Activated naive CD4-positive, alpha-beta T cell treated with anti-CD3 and anti-CD28 coated beads, Interleukin-2, amount 50 U/mL, for 24 hours (primary cell): Measurements from ENCODE around the gene DPEP2.

Experiments used
- H3K27ac Mint-ChIP-seq: one replicate; pipeline ENCODE4 v1.8.0; 2021; ENCODE audit warnings: mild to moderate bottlenecking, mixed read lengths
- H3K27me3 Mint-ChIP-seq: one replicate; pipeline ENCODE4 v1.8.0; 2021; ENCODE audit warnings: mixed read lengths
- H3K36me3 Mint-ChIP-seq: one replicate; pipeline ENCODE4 v1.8.0; 2021; ENCODE audit warnings: mixed read lengths
- H3K4me1 Mint-ChIP-seq: one replicate; pipeline ENCODE4 v1.8.0; 2021; ENCODE audit warnings: mixed read lengths
- H3K4me3 Mint-ChIP-seq: one replicate; pipeline ENCODE4 v1.8.0; 2021; ENCODE audit warnings: mild to moderate bottlenecking, mixed read lengths
- H3K9me3 Mint-ChIP-seq: one replicate; pipeline ENCODE4 v1.8.0; 2021; ENCODE audit warnings: mixed read lengths

The DPEP2 gene

GRCh38 chr16:67969254-67970039 is 29.8 kb downstream of the DPEP2 start:
- peaks cover 26% of the 10 kb centered on the region for H3K4me1 Mint-ChIP-seq

DNA sequence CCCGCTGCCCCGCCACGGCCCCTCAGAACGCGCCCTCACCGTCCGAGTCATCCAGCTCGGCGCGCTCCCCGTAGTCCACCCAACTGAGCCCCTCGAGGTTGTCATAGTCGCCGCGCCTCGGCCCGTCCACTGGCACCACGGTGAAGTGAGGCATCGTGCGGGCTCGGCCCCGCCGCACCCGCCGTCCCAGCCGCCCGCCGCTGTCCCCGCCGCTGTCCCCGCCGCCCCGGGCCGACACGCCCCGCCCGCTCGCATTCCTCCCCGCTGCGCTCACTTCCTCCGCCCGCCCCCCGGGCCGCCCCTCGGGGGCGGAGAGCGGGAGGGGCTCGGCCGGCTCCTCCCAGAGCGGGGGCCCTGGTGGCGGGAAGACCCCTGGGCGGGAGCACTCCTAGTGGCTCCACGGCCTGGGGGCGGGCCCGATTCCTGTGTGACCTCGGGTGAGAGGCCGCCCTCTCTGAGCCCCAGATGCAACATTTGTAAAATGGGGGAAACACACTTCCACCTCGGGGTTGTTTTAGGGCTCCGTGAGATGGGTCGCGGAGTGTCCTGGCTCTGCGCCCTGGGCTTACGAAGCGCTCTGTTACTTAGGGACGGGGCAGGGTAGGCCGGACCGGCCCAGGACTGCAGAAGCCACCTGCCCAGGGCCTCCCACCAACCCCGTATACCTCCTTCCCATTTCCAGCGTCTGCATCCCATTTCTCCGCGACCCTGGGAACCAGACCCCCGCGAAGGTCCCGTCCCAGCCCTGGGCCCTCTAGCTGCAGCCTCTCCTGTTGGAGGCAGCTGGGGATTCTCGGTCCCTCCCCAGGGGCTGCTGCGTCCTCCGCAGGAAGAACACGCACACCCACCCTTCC is 30.7 kb downstream of the DPEP2 start, which contains the start of gene SLC12A4:
Gene SLC12A4 (minus strand): TSS at position 238 of the 854 bp plus-strand sequence. CDS start 84 bp downstream, at position 154.
- Mint-ChIP-seq H3K27ac (peak within 1 kb of the TSS; percentile 96), H3K27me3 (no peaks in the 10 kb centered on the region), H3K4me3 (peak within 1 kb of the TSS; percentile 99), H3K9me3 (no peaks in the 10 kb centered on the region), H3K36me3 (no peaks in the 10 kb centered on the region), H3K4me1 (peaks cover 26% of the 10 kb centered on the region)

More at GRCh38 chr16:67969254-67970039, 29.8 kb downstream of the DPEP2 start:
- Mint-ChIP-seq H3K4me3 (peak overlapping the region; percentile 99), H3K27ac (peak overlapping the region; percentile 96), H3K36me3 (no peaks in the 10 kb centered on the region), H3K27me3 (no peaks in the 10 kb centered on the region), H3K9me3 (no peaks in the 10 kb centered on the region)

DNA sequence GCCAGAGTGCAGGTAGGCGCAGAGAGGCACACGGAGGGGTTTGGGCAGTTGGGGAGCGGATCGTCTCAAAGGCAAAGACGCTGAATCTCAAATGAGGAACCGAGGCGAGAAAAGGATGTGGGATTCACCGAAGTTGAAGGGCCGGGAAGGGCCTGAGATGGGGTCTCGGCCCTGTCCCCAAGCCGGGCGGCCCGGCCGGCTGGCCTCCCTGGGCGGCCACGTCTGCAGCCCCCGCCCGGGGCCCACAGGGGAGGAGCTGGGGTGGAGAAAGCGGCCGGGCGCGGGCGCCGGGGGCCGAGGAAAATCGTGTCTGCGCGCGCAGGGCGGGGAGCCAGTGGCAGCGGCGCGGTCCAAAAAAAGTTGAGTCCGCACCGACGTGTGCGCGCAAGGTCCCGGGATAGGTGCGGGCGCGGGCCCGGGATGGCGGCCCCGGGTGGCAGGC is 31.3 kb downstream of the DPEP2 start:
- Mint-ChIP-seq H3K4me3 (peak overlapping the region; percentile 99), H3K36me3 (no peaks in the 10 kb centered on the region), H3K4me1 (peaks cover 26% of the 10 kb centered on the region), H3K27ac (peak overlapping the region; percentile 88), H3K27me3 (no peaks in the 10 kb centered on the region), H3K9me3 (no peaks in the 10 kb centered on the region)

DNA sequence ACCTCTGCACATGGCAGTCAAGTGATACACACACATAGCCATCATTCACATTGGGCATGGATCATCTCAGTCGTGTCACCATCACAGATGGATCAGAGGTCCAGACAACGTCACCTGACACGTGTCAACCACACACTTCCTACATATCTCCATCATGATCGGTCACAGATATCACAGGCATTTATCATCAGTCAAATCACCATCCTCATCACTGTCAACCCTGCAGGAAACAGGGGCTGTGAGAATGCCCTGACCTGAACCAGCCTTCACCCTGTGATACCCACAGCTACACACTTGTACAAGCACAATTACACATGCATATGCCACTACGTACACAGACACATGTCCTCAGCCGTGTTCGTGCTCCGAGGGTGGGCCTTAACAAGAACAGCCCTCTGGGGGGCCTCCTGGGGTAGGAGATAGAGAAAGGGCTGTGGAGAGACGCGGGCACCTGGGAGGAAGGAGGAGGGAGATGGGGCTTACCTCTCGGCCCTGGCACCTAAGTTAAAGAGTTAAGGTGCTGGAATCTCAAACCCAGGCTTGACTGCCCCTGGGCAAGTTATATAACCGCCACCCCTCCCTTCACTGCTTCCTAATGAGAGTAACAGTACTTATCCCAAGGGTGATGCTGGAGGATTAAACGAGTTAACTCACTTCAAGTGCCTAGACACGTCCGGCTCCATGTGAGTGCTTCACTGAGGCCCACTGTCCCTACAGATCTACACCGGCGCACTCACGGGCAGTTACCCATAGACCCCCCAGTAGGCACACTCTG is 31.9 kb downstream of the DPEP2 start:
- H3K4me3 Mint-ChIP-seq, result peak overlapping the region; percentile 99
- H3K27me3 Mint-ChIP-seq, result no peaks in the 10 kb centered on the region
- peak overlapping the region; percentile 88 for H3K27ac Mint-ChIP-seq
- H3K36me3 Mint-ChIP-seq, result no peaks in the 10 kb centered on the region
- H3K4me1 Mint-ChIP-seq, result peaks cover 26% of the 10 kb centered on the region
- no peaks in the 10 kb centered on the region for H3K9me3 Mint-ChIP-seq

DNA sequence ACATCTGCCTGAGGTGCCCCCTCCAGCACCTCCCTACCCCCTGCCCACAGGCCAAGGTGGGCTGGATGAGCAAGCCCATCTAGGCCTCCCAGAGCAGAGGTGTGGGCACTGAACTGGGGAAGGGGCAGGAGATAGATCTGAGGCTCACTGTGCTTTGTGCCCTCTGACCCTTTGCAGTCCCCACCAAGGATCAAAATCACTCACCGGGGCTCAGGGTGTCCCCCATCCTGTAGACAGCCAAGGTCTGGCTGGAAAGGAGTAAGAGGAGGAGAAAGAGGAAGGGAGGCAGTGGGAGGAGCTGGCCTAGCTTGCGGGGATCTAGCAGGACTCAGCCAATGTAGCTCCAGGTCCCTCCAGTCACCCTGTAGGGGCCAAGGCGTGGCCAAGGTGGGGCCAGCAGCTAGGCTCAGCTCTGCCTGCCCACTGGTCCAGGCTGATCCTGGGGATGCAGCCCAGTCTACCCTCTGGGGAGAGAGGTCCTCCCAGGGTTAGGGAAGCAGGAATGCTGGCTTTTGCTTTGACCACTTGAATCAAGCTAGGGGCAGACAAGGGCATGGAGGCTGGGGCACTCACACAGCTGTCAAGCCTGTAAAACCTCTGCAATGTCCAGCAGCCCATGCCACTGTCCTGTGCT is 32.6 kb downstream of the DPEP2 start:
- Mint-ChIP-seq H3K9me3 (no peaks in the 10 kb centered on the region), H3K27me3 (no peaks in the 10 kb centered on the region), H3K27ac (no peak overlapping the region), H3K4me1 (peaks cover 26% of the 10 kb centered on the region), H3K36me3 (no peaks in the 10 kb centered on the region), H3K4me3 (peak overlapping the region; percentile 99)

GRCh38 chr16:67965668-67966548 is 33.4 kb downstream of the DPEP2 start:
- Mint-ChIP-seq H3K4me1 (peaks cover 26% of the 10 kb centered on the region), H3K9me3 (no peaks in the 10 kb centered on the region), H3K27ac (no peak overlapping the region), H3K36me3 (no peaks in the 10 kb centered on the region), H3K27me3 (no peaks in the 10 kb centered on the region), H3K4me3 (no peak overlapping the region)

DNA sequence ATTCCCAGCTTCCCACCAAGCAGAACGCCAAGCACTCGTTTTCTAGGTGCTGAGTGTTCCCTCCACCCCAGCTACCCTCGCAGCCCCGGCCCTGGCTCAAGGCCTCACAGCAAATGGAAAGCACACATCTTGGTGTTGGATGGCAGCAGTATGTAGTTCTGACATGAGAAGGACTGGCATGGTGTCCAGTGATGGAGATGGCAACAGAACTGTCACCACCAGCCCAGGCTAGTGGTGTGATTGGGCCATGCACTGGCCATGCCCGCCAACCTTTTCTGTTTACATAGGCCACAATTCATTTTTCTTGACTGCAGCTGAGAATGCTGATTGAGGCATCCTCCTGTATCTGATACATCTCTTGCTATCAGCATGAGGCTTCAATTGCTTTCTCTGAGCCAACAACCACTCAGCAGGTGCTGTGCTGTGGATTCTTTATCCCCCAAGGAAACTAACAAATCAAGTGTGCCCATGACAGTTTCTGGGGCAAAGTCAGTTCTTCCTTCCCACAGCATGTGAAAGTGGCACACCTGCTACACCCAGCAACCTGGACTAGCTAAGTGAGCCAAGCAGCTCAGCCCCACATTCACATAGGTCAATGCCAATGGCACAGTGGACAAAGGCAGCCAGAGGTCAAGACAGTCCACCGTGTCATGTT is 34.7 kb downstream of the DPEP2 start:
- H3K36me3 Mint-ChIP-seq, result peaks cover 3% of the 10 kb centered on the region
- H3K9me3 Mint-ChIP-seq, result no peaks in the 10 kb centered on the region
- H3K27ac Mint-ChIP-seq, result no peak overlapping the region
- no peak overlapping the region for H3K4me3 Mint-ChIP-seq
- H3K4me1 Mint-ChIP-seq, result peaks cover 24% of the 10 kb centered on the region
- no peaks in the 10 kb centered on the region for H3K27me3 Mint-ChIP-seq

GRCh38 chr16:67963662-67964321 is 35.5 kb downstream of the DPEP2 start:
- no peak overlapping the region for H3K27ac Mint-ChIP-seq
- peaks cover 19% of the 10 kb centered on the region for H3K4me1 Mint-ChIP-seq
- no peak overlapping the region for H3K4me3 Mint-ChIP-seq
- no peaks in the 10 kb centered on the region for H3K9me3 Mint-ChIP-seq
- H3K27me3 Mint-ChIP-seq, result no peaks in the 10 kb centered on the region
- peaks cover 3% of the 10 kb centered on the region for H3K36me3 Mint-ChIP-seq

DNA sequence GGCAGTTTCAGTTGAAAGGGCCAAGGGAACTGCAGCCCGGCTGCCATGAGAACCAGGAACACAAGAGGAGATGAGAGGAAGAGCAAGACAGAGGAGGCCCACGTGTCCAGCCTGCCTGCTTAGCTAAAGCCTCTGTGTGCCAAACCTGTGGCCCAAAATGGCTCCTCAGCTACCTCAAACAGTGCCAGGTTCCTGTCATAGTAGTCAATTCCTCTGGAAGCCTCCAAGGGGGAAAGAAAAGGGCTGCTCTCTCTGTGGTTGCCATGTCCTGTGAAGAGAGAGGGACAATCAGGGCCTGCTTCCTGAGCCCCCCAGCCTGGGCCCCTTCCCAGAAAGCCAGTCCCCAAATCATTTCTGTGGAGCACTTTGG is 36.0 kb downstream of the DPEP2 start:
- peaks cover 19% of the 10 kb centered on the region for H3K4me1 Mint-ChIP-seq
- H3K27ac Mint-ChIP-seq, result no peak overlapping the region
- no peaks in the 10 kb centered on the region for H3K27me3 Mint-ChIP-seq
- H3K36me3 Mint-ChIP-seq, result peaks cover 5% of the 10 kb centered on the region
- H3K9me3 Mint-ChIP-seq, result no peaks in the 10 kb centered on the region
- no peak overlapping the region for H3K4me3 Mint-ChIP-seq

DNA sequence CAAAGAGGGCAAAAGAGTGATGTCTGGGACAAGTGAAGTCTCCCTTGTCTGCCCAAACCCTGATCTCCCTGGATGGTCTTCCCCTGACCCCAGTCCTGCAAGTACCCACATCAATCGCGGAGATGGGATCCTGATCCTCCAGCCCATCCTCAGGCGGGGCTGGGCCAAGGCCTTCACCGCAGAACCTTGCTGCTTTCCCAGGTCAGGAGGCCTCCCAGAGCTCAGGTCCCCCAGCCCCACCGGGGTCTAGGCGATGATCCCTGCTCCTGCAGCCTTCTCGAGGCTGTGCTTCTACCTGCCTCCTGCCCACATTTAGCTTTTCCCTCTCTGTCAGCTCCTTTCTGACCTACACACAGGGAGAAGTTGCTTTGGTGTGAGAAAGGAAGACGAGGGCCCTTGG is 37.1 kb downstream of the DPEP2 start:
- Mint-ChIP-seq H3K4me1 (peaks cover 11% of the 10 kb centered on the region), H3K36me3 (peaks cover 7% of the 10 kb centered on the region), H3K27me3 (no peaks in the 10 kb centered on the region), H3K27ac (no peak overlapping the region), H3K9me3 (no peaks in the 10 kb centered on the region), H3K4me3 (no peak overlapping the region)

DNA sequence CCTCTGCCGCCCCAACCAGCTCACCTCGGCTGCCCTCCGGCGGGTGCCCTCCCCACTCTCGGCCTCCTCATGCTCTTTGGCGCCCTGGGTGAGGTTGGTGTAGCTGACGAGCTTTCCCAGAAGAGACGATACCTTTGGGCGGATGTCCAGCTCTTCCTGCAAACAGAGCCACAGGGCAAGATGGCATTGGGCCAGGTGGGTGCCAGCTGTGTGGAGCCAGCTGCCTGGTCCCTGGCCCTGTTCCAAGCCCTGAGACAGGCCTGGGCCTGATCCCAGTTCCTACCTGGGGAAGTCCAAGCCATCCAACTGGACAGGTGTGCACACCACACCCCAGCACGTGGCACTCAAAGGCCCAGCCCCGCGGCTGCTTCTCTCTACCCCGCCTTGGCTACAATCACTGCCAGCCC is 37.7 kb downstream of the DPEP2 start:
- Mint-ChIP-seq H3K27me3 (no peaks in the 10 kb centered on the region), H3K4me1 (peaks cover 5% of the 10 kb centered on the region), H3K9me3 (no peaks in the 10 kb centered on the region), H3K27ac (no peak overlapping the region), H3K36me3 (peaks cover 7% of the 10 kb centered on the region), H3K4me3 (no peak overlapping the region)

DNA sequence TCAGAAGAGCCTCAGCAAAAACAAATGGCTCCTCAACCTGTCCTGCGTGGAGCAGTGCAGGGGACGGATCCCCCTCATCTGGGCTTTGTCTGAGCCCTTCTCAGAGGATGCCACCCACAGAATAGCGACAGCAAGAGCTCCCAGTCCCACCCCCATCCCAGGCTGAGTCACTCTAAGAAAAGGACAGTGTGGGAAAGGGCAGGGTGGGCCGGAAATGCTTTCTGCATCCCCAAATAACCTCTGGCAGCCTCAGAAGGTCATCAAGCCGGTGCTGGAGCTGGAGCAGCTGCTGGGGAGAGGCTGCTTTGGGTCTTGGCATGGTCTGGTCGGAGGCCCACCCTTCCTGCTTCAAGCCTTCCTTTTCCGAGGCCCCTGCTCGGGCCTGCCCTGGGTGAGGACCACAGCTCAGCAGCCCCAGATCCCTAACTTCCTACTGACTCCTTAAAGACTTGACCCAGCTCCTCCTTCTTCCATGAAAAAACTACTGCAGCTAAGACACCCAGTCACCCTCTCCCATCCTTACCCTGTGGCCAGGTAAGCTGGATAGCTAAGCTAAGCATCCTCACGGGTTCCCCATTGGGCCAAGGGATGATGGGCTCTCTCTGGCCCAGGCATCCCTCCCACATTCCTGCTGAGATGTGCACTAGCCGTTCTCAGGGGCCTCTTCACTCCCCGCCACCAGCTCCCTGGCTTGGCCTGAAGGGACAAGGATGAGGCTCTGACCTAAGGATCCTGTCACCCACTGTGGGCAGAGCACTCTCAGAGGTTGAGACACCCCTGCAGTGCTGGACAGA is 39.6 kb downstream of the DPEP2 start:
- Mint-ChIP-seq H3K9me3 (no peaks in the 10 kb centered on the region), H3K4me3 (no peak overlapping the region), H3K27me3 (no peaks in the 10 kb centered on the region), H3K4me1 (no peaks in the 10 kb centered on the region), H3K36me3 (peaks cover 7% of the 10 kb centered on the region), H3K27ac (no peak overlapping the region)

- Mint-ChIP-seq H3K27ac (no peak overlapping the region), H3K9me3 (no peaks in the 10 kb centered on the region), H3K36me3 (peaks cover 7% of the 10 kb centered on the region), H3K4me3 (no peak overlapping the region), H3K27me3 (no peaks in the 10 kb centered on the region), H3K4me1 (no peaks in the 10 kb centered on the region)
Measured at GRCh38 chr16:67957622-67958021, 41.7 kb downstream of the DPEP2 start.
